Memory B cell (primary cell): Measurements from ENCODE around the gene CEP170B.
"Not testable (repeated sequence)": the region's sequence is repeated elsewhere in the genome, so short reads cannot be mapped to it uniquely, and the experiment has no call there.

Source experiments
- ATAC-seq: fragments of 150-1000 bp; cut with Tn5 transposase; 2 replicates; pipeline ENCODE4 v1.10.0; 2021; ENCODE audit warnings: low read depth, mild to moderate bottlenecking, moderate library complexity
- DNase-seq, 2 donors: peaks; one replicate each; pipeline ENCODE4 v3.0.0; 2022; ENCODE audit warnings: low spot score in 2 of 2
- H3K27ac Mint-ChIP-seq: one replicate; pipeline ENCODE4 v1.8.0; 2022; ENCODE audit warnings: mild to moderate bottlenecking, moderate library complexity, mixed read lengths
- H3K27me3 Mint-ChIP-seq: one replicate; pipeline ENCODE4 v1.8.0; 2022; ENCODE audit warnings: mixed read lengths
- H3K36me3 Mint-ChIP-seq: one replicate; pipeline ENCODE4 v1.8.0; 2022; ENCODE audit warnings: mild to moderate bottlenecking, mixed read lengths
- H3K4me1 Mint-ChIP-seq: one replicate; pipeline ENCODE4 v1.8.0; 2022; ENCODE audit warnings: mixed read lengths
- H3K4me3 Mint-ChIP-seq: one replicate; pipeline ENCODE4 v1.8.0; 2022; ENCODE audit warnings: mild to moderate bottlenecking, moderate library complexity, mixed read lengths
- H3K9me3 Mint-ChIP-seq: one replicate; pipeline ENCODE4 v1.8.0; 2022; ENCODE audit warnings: mixed read lengths

The CEP170B gene

GRCh38 chr14:104856869-104857860, 7.9 kb upstream of the CEP170B start:
- no peak overlapping the region for H3K27ac Mint-ChIP-seq
- H3K27me3 Mint-ChIP-seq = peaks cover 9% of the 10 kb centered on the region
- no peaks in the 10 kb centered on the region for H3K4me1 Mint-ChIP-seq
- H3K36me3 Mint-ChIP-seq = no peaks in the 10 kb centered on the region
- no peak overlapping the region for H3K4me3 Mint-ChIP-seq
- ATAC-seq (no peak), DNase-seq (no peak)
- H3K9me3 Mint-ChIP-seq = no peaks in the 10 kb centered on the region

GRCh38 chr14:104857931-104858330, 7.1 kb upstream of the CEP170B start:
- not testable (repeated sequence) for DNase-seq, H3K27ac Mint-ChIP-seq, H3K9me3 Mint-ChIP-seq, ATAC-seq, H3K27me3 Mint-ChIP-seq, H3K4me1 Mint-ChIP-seq, H3K4me3 Mint-ChIP-seq, H3K36me3 Mint-ChIP-seq

DNA sequence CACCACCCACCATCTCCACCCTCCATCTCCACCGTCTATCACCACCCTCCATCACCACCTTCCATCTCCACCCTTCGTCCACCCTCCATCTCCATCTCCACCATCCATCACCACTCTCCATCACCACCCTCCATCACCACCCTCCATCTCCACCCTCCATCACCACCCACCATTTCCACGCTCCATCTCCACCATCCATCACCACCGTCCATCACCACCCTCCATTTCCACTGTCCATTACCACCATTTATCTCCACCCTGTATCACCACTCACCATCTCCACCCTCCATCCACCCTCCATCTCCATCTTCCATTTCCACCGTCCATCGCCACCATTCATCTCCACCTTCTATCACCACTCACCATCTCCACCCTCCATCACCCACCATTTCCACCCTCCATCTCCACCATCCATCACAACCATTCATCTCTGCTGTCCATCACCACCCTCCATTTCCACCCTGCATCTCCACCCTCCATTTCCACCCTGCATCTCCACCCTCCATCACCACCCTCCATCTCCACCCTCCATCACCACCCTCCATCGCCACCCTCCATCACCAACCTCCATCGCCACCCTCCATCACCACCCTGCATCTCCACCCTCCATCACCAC, 6.1 kb upstream of the CEP170B start:
- Mint-ChIP-seq H3K36me3 (no peaks in the 10 kb centered on the region), H3K4me1 (no peaks in the 10 kb centered on the region), H3K27me3 (peaks cover 4% of the 10 kb centered on the region), H3K9me3 (no peaks in the 10 kb centered on the region), H3K27ac (no peak overlapping the region), H3K4me3 (no peak overlapping the region)
- ATAC-seq (no peak), DNase-seq (no peak)

DNA sequence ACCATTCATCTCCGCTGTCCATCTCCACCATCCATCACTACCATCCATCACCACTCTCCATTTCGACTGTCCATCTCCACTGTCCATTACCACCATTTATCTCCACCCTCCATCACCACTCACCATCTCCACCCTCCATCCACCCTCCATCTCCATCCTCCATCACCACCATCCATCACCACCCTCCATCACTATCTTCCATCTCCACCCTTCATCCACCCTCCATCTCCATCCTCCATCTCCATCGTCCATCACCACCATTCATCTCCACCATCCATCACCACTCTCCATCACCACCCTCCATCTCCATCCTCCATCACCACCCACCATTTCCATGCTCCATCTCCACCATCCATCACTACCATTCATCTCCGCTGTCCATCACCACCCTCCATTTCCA, 5.2 kb upstream of the CEP170B start:
- DNase-seq = no peak
- Mint-ChIP-seq H3K4me3 (no peak overlapping the region), H3K36me3 (no peaks in the 10 kb centered on the region), H3K27ac (no peak overlapping the region), H3K27me3 (peaks cover 4% of the 10 kb centered on the region), H3K9me3 (no peaks in the 10 kb centered on the region), H3K4me1 (peaks cover 2% of the 10 kb centered on the region)
- ATAC-seq = no peak

- H3K4me1 Mint-ChIP-seq = peaks cover 2% of the 10 kb centered on the region
- no peaks in the 10 kb centered on the region for H3K9me3 Mint-ChIP-seq
- H3K27me3 Mint-ChIP-seq = peaks cover 4% of the 10 kb centered on the region
- no peaks in the 10 kb centered on the region for H3K36me3 Mint-ChIP-seq
- H3K27ac Mint-ChIP-seq = no peak overlapping the region
- no peak for DNase-seq
- no peak for ATAC-seq
- H3K4me3 Mint-ChIP-seq = no peak overlapping the region
Observed at GRCh38 chr14:104860414-104860813, 4.7 kb upstream of the CEP170B start.

DNA sequence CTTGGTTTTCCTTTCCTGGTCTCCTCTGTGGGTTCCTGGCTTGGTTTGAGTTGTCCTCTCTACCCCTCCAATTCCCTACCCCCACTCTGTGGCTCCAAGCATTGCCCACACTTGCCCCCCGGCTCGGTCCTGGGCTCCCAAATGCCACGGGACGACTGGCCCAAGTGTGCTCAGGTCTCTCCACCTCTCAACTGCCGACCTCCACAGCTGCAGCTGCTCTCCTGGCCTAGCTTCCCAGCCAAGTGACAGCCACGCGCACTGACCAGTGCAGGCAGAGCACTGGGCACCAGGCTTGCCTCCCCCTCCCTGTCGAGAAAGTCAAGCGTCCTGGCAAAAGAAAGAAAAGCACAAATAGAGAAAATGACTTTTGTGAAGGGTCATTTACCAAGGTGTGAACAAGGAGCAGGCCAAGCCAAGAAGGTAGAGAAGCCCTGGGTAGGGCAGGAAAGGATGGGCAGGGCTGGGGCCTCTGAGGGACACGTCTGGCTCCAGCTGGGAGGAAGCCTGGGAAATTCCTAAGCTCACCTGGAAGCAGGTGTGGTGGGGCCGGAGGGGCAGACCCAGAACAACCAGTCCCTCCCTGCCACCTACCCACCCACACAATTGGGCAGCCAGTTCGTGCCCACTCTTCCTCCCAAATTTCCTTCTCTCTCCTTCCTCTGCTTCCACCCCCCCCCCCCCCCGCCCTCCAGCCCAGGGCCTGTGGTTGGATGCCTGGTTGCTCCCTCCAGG, 1.8 kb upstream of the CEP170B start:
- peaks cover 5% of the 10 kb centered on the region for H3K4me1 Mint-ChIP-seq
- H3K36me3 Mint-ChIP-seq = no peaks in the 10 kb centered on the region
- no peak overlapping the region for H3K27ac Mint-ChIP-seq
- DNase-seq = no peak
- ATAC-seq = no peak
- no peaks in the 10 kb centered on the region for H3K9me3 Mint-ChIP-seq
- H3K27me3 Mint-ChIP-seq = peaks cover 16% of the 10 kb centered on the region
- H3K4me3 Mint-ChIP-seq = peak overlapping the region; percentile 12

GRCh38 chr14:104863923-104864266, 1.2 kb upstream of the CEP170B start:
- Mint-ChIP-seq H3K9me3 (no peaks in the 10 kb centered on the region), H3K27ac (no peak overlapping the region), H3K27me3 (peaks cover 17% of the 10 kb centered on the region), H3K4me1 (peaks cover 5% of the 10 kb centered on the region), H3K4me3 (no peak overlapping the region), H3K36me3 (no peaks in the 10 kb centered on the region)
- ATAC-seq (no peak), DNase-seq (no peak)

- DNase-seq (peak in 1 of 2 donors; percentile 37), ATAC-seq (peak; percentile 12)
- peaks cover 5% of the 10 kb centered on the region for H3K4me1 Mint-ChIP-seq
- no peaks in the 10 kb centered on the region for H3K9me3 Mint-ChIP-seq
- peak overlapping the region; percentile 48 for H3K4me3 Mint-ChIP-seq
- no peaks in the 10 kb centered on the region for H3K36me3 Mint-ChIP-seq
- H3K27ac Mint-ChIP-seq = no peak overlapping the region
- peaks cover 23% of the 10 kb centered on the region for H3K27me3 Mint-ChIP-seq
Observed at GRCh38 chr14:104864267-104865080, 594 bp upstream of the CEP170B start.

DNA sequence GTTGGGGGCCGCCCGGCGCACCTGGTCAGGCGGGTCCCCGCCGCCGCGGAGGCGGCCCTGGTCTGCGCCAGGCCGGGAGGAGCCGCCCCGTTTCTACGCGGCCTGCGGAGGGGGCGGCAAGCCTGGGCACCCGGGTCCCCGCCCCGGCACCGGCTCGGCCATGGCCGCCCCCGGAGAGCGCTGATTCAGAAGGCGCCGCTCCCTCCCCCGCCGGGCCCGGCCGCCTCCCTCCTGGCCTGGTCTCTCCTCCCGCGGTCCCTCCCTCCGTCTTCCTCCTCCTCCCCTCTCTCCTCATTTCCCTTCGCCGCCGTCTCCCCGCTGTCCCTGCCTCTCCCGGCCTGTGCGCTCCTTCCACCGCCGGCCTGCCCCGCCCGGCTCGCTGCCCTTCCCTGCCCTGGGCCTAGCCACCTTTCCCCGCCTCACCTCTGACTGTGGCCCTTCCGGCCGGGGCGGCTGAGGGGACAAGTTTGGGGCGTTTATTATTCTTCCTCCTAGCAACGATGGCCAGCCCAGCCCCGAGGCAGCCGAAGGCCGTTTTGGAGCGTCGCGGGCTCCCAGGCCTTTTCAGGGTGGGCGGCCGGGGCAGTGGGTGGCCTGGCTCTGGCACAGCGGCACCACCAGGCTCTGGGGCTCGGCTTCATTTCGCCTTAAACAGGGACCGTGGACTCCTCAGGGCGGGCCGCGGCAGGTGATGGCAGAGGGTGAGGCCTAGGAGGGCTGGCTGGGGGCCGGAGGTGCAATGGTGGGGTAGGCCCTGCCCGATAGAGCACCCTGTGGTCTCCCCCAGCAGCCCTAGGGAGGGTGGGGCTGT, 768 bp downstream of the CEP170B start:
- H3K4me3 Mint-ChIP-seq = peak overlapping the region; percentile 79
- H3K27me3 Mint-ChIP-seq = peaks cover 25% of the 10 kb centered on the region
- H3K4me1 Mint-ChIP-seq = peaks cover 5% of the 10 kb centered on the region
- H3K27ac Mint-ChIP-seq = no peak overlapping the region
- DNase-seq (peak in 1 of 2 donors; percentile 31), ATAC-seq (peak; percentile 45)
- no peaks in the 10 kb centered on the region for H3K36me3 Mint-ChIP-seq
- no peaks in the 10 kb centered on the region for H3K9me3 Mint-ChIP-seq

DNA sequence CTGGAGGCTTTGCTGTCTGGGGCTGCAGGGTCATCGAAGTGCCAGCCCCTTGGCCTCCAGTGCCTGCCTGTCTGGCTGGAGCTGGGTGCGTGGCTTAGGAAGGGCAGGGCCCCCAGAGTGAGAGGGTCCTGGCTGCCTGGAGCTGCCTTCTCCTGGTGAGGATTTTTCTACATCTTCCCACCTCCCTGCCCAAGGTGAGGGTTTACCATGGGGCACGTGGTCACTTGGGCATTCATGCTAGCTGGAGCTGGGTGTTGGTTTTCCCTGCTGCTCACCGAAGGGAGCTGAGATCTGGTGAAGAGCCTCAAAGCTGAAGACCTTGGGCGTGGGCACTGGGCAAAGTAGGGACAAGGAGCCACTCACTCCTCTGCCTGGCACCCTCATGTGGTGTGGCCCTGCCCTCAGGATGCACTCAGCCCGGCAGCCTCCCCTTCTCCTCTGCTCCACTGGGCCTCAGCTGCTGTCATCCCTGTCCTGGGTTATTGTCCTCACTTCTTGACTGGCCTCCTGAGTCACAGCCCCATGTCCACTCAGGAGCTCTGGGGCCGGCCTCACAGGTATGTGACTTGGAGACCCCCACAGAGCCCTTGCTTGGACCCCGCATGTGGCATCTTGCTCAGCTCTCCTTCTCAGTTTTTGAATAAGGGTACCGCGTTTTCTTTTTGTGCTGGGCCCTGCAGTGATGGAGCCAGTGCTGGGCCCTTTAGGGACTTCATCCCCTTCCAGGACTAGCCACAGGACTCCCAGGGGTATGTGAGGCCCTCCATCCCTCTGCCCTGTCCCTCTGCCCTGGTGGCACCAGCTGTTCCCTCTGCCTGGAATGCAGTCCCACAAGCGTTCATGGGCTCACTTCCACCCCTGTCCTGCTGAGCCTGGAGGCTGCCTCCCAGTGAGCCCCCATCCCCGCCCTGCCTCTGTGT, 1.6 kb downstream of the CEP170B start:
- peaks cover 5% of the 10 kb centered on the region for H3K4me1 Mint-ChIP-seq
- DNase-seq (peak in 1 of 2 donors; percentile 10), ATAC-seq (no peak)
- H3K9me3 Mint-ChIP-seq = no peaks in the 10 kb centered on the region
- peaks cover 29% of the 10 kb centered on the region for H3K27me3 Mint-ChIP-seq
- H3K27ac Mint-ChIP-seq = peak overlapping the region; percentile 56
- H3K36me3 Mint-ChIP-seq = no peaks in the 10 kb centered on the region
- peak overlapping the region; percentile 46 for H3K4me3 Mint-ChIP-seq

- H3K27ac Mint-ChIP-seq = peak overlapping the region; percentile 56
Observed at GRCh38 chr14:104867371-104868059, 2.4 kb downstream of the CEP170B start.

More at GRCh38 chr14:104867371-104868059, 2.4 kb downstream of the CEP170B start:
- Mint-ChIP-seq H3K36me3 (no peaks in the 10 kb centered on the region), H3K27me3 (peaks cover 32% of the 10 kb centered on the region), H3K9me3 (no peaks in the 10 kb centered on the region), H3K4me1 (peaks cover 8% of the 10 kb centered on the region), H3K4me3 (peak overlapping the region; percentile 46)
- DNase-seq (no peak), ATAC-seq (no peak)
